Loucy (cell line): Measurements from ENCODE around the gene CDCA8.

ENCODE experiments used
- H2AFZ ChIP-seq: fragments of 200-600 bp; sonication (generic); 2 replicates; pipeline ENCODE4 v1.6.0; 2016; ENCODE audit warnings: antibody characterized with exemption, mild to moderate bottlenecking, low read length, moderate library complexity
- H3F3A ChIP-seq: fragments of 200-600 bp; 2 replicates; pipeline ENCODE4 v1.6.0; 2016; ENCODE audit warnings: antibody characterized with exemption, low read depth, mild to moderate bottlenecking
- H3K27me3 ChIP-seq: fragments of 200-600 bp; sonication (generic); 2 replicates; pipeline ENCODE4 v1.6.1; 2014; ENCODE audit warnings: low read length, mild to moderate bottlenecking; ENCODE audit not compliant: insufficient read depth, poor library complexity, severe bottlenecking
- H3K36me3 ChIP-seq: fragments of 200-600 bp; sonication (generic); 2 replicates; pipeline ENCODE4 v1.6.1; 2016; ENCODE audit warnings: low read length; ENCODE audit not compliant: insufficient read depth
- H3K4me1 ChIP-seq: fragments of 200-600 bp; sonication (generic); 2 replicates; pipeline ENCODE4 v1.5.1; 2014; ENCODE audit warnings: low read length, mild to moderate bottlenecking; ENCODE audit not compliant: insufficient read depth, poor library complexity, severe bottlenecking
- H3K4me2 ChIP-seq: fragments of 200-600 bp; sonication (generic); 2 replicates; pipeline ENCODE4 v1.6.0; 2014; ENCODE audit warnings: antibody characterized with exemption, low read length, low read depth, mild to moderate bottlenecking; ENCODE audit not compliant: poor library complexity, severe bottlenecking
- H3K4me3 ChIP-seq: fragments of 200-600 bp; sonication (generic); 2 replicates; pipeline ENCODE4 v1.5.1; 2014; ENCODE audit warnings: low read length, mild to moderate bottlenecking, mixed read lengths; ENCODE audit not compliant: poor library complexity, severe bottlenecking
- H3K79me2 ChIP-seq: fragments of 200-600 bp; sonication (generic); 2 replicates; pipeline ENCODE4 v1.6.1; 2014; ENCODE audit warnings: low read length; ENCODE audit not compliant: insufficient read depth
- H3K9ac ChIP-seq: fragments of 200-600 bp; sonication (generic); 2 replicates; pipeline ENCODE4 v1.6.0; 2014; ENCODE audit warnings: mild to moderate bottlenecking, low read depth, low read length, moderate library complexity; ENCODE audit not compliant: poor library complexity, severe bottlenecking
- H3K9me2 ChIP-seq: fragments of 200-600 bp; sonication (generic); replicated peaks from 2 replicates; pipeline ENCODE4 v1.6.1; 2016; ENCODE audit warnings: low read depth, low read length, mixed read lengths
- H3K9me3 ChIP-seq: fragments of 200-600 bp; sonication (generic); 2 replicates; pipeline ENCODE4 v1.6.1; 2014; ENCODE audit warnings: mild to moderate bottlenecking, antibody characterized with exemption, low read length, low read depth; ENCODE audit not compliant: insufficient read depth
- H4K20me1 ChIP-seq: fragments of 200-600 bp; sonication (generic); 2 replicates; pipeline ENCODE4 v1.6.0; 2014; ENCODE audit warnings: antibody characterized with exemption, low read length, mild to moderate bottlenecking; ENCODE audit not compliant: insufficient read depth, poor library complexity, severe bottlenecking
- CTCF ChIP-seq: fragments of 200-600 bp; sonication (generic); conservative IDR thresholded peaks from 2 replicates; pipeline ENCODE4 v1.5.1; 2014; ENCODE audit warnings: mild to moderate bottlenecking, antibody characterized with exemption, low read length
- EZH2phosphoT487 ChIP-seq: fragments of 200-600 bp; IDR thresholded peaks from 2 replicates; pipeline ENCODE4 v1.6.1; 2018; ENCODE audit warnings: antibody characterized with exemption, mild to moderate bottlenecking, moderate library complexity, borderline replicate concordance

The CDCA8 gene

DNA sequence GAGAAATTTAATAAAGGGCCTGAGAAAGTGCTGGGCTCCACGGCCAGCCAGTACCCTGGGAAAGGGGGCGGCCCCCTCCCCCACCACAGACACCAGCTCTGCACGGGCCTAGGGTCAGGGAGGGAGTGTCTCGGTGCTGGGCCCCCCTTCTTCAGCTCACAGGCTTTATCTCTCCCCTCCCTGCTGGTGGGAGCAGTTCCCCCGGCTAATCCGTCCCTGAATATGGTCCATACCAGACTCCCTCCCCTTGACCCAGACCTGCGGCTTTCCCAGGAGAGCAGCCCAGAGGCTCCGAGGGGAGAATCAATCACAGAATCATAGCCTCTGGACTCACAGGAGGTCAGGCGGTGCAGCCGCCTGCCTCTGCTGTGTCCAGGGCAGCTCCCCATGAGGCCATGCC is 31.7 kb upstream of the CDCA8 start:
- no peak overlapping the region for H3K9ac ChIP-seq
- no peaks in the 10 kb centered on the region for H4K20me1 ChIP-seq
- H3K9me2 ChIP-seq, result no peaks in the 10 kb centered on the region
- H3K36me3 ChIP-seq, result no peaks in the 10 kb centered on the region
- H2AFZ ChIP-seq, result no peak overlapping the region
- H3K27me3 ChIP-seq, result no peaks in the 10 kb centered on the region
- H3K4me2 ChIP-seq, result no peak overlapping the region
- H3F3A ChIP-seq, result no peaks in the 10 kb centered on the region
- TF ChIP-seq CTCF (no peak), EZH2phosphoT487 (no peak)
- no peaks in the 10 kb centered on the region for H3K9me3 ChIP-seq
- no peak overlapping the region for H3K4me3 ChIP-seq
- H3K4me1 ChIP-seq, result no peaks in the 10 kb centered on the region
- no peaks in the 10 kb centered on the region for H3K79me2 ChIP-seq

- H3K9me2 ChIP-seq, result no peaks in the 10 kb centered on the region
- H3K4me2 ChIP-seq, result no peak overlapping the region
- no peak overlapping the region for H3K4me3 ChIP-seq
- H3K36me3 ChIP-seq, result no peaks in the 10 kb centered on the region
- no peaks in the 10 kb centered on the region for H3K9me3 ChIP-seq
- no peaks in the 10 kb centered on the region for H3K79me2 ChIP-seq
- no peaks in the 10 kb centered on the region for H4K20me1 ChIP-seq
- TF ChIP-seq CTCF, result no peak
- no peak for TF ChIP-seq EZH2phosphoT487
- no peaks in the 10 kb centered on the region for H3F3A ChIP-seq
- H3K27me3 ChIP-seq, result no peaks in the 10 kb centered on the region
- no peak overlapping the region for H2AFZ ChIP-seq
- H3K9ac ChIP-seq, result no peak overlapping the region
- H3K4me1 ChIP-seq, result no peaks in the 10 kb centered on the region
Measured at GRCh38 chr1:37661401-37661800, 30.9 kb upstream of the CDCA8 start.

GRCh38 chr1:37662031-37662755 is 30.1 kb upstream of the CDCA8 start:
- Histone ChIP-seq H3K9ac (no peak overlapping the region), H3K79me2 (no peaks in the 10 kb centered on the region), H3K27me3 (no peaks in the 10 kb centered on the region), H3K9me3 (no peaks in the 10 kb centered on the region), H2AFZ (no peak overlapping the region), H3K4me1 (no peaks in the 10 kb centered on the region), H3K36me3 (no peaks in the 10 kb centered on the region), H3F3A (no peaks in the 10 kb centered on the region), H3K4me3 (no peak overlapping the region), H4K20me1 (no peaks in the 10 kb centered on the region), H3K9me2 (no peaks in the 10 kb centered on the region), H3K4me2 (no peak overlapping the region)
- TF ChIP-seq EZH2phosphoT487 (no peak), CTCF (no peak)
